ENCODE measurements around the gene SNED1. TPM values are rescaled to one million over a fixed set of nuclear protein-coding genes. Genes with fewer than 3 reads are reported as not detected.

The SNED1 gene
- polyA plus RNA-seq, 1 donor from 2014 or later, result 0.32 TPM

GRCh38 chr2:241039416-241039815, 41.0 kb downstream of the SNED1 start:
- Histone ChIP-seq H3K27me3 (ENCODE audit: insufficient read depth, low read depth, low read length) (peaks cover 40% of the 10 kb centered on the region), H3K9me2 (ENCODE audit: insufficient read depth, low read length) (no peaks in the 10 kb centered on the region), H3K79me2 (replicated peaks; ENCODE audit: insufficient read depth, low read length) (no peaks in the 10 kb centered on the region), H3F3A (ENCODE audit: insufficient read depth, low read length, poor library complexity, severe bottlenecking) (no peaks in the 10 kb centered on the region), H3K9ac (ENCODE audit: low read length) (no peak overlapping the region), H3K4me3 (ENCODE audit: low read length) (no peak overlapping the region), H4K20me1 (ENCODE audit: insufficient read depth) (no peaks in the 10 kb centered on the region), H3K4me2 (ENCODE audit: low read length) (no peak overlapping the region), H3K36me3 (ENCODE audit: insufficient read depth, low read length) (no peaks in the 10 kb centered on the region), H3K27ac (ENCODE audit: low read length) (no peak overlapping the region), H3K9me3 (ENCODE audit: low read length) (no peaks in the 10 kb centered on the region), H2AFZ (ENCODE audit: low read depth, low read length) (no peak overlapping the region)
- TF ChIP-seq POLR2AphosphoS5 (IDR thresholded peaks at IDR 0.05) (no peak), MXI1 (conservative IDR thresholded peaks at IDR 0.05; ENCODE audit: poor library complexity, severe bottlenecking) (no peak)

- H2AFZ ChIP-seq (ENCODE audit: low read depth, low read length), result no peak overlapping the region
- no peaks in the 10 kb centered on the region for H3K9me2 ChIP-seq (ENCODE audit: insufficient read depth, low read length)
- H3K9me3 ChIP-seq (ENCODE audit: low read length), result no peaks in the 10 kb centered on the region
- H3K27ac ChIP-seq (ENCODE audit: low read length), result no peak overlapping the region
- H3K27me3 ChIP-seq (ENCODE audit: insufficient read depth, low read depth, low read length), result peaks cover 32% of the 10 kb centered on the region
- H3K79me2 ChIP-seq (replicated peaks; ENCODE audit: insufficient read depth, low read length), result no peaks in the 10 kb centered on the region
- no peaks in the 10 kb centered on the region for H3F3A ChIP-seq (ENCODE audit: insufficient read depth, low read length, poor library complexity, severe bottlenecking)
- no peak overlapping the region for H3K4me3 ChIP-seq (ENCODE audit: low read length)
- H4K20me1 ChIP-seq (ENCODE audit: insufficient read depth), result no peaks in the 10 kb centered on the region
- TF ChIP-seq REST (IDR thresholded peaks at IDR 0.05; ENCODE audit: borderline replicate concordance) (no peak), EP300 (conservative IDR thresholded peaks at IDR 0.05; ENCODE audit: poor library complexity, severe bottlenecking) (no peak), POLR2AphosphoS5 (IDR thresholded peaks at IDR 0.05) (no peak), EZH2 (IDR thresholded peaks at IDR 0.05; ENCODE audit: borderline replicate concordance, insufficient read depth, low read length, poor library complexity, severe bottlenecking) (no peak), MXI1 (conservative IDR thresholded peaks at IDR 0.05; ENCODE audit: poor library complexity, severe bottlenecking) (no peak), CTCF (IDR thresholded peaks at IDR 0.05; ENCODE audit: poor library complexity, severe bottlenecking) (no peak), SMC3 (conservative IDR thresholded peaks at IDR 0.05; ENCODE audit: poor library complexity) (no peak), TAF1 (IDR thresholded peaks at IDR 0.05; ENCODE audit: low read depth) (no peak), RAD21 (conservative IDR thresholded peaks at IDR 0.05) (no peak)
- H3K9ac ChIP-seq (ENCODE audit: low read length), result no peak overlapping the region
- H3K36me3 ChIP-seq (ENCODE audit: insufficient read depth, low read length), result no peaks in the 10 kb centered on the region
- no peak overlapping the region for H3K4me2 ChIP-seq (ENCODE audit: low read length)
These were observed 41.8 kb downstream of the SNED1 start for GRCh38 chr2:241040081-241040803.

Measured in neural cell (in vitro differentiated cells).